Measurements from ENCODE around the gene CCDC8. TPM values are rescaled to one million over a fixed set of nuclear protein-coding genes. Genes with fewer than 3 reads are reported as not detected.

The CCDC8 gene
- polyA plus RNA-seq, 1 of the 3 experiments (the other 2 are of a cell fraction): 0.03 TPM

DNA sequence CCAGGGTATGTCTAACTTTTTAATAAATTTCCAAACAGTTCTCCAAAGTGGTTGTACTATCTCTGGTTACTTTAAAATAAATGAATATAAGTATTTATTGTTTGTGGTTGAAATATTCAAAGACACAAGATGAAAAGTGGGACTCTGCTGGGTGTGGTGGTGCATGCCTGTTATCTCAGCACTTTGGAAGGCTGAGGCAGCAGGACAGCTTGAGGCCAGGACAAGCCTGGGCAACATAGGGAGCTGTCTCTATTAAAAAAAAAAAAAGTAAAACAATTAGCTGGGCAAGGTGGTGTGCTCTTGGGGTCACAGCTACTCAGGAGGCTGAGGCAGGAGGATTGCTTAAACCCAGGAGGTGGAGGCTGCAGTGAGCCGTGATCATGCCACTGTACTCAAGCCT is 47.6 kb upstream of the CCDC8 start:
- ChIA-PET POLR2A (no interaction called here), CTCF (interaction anchor here (1.0 to 2.3 kb wide), 3 partner anchors 9 to 27 kb away, joined by 3 to 9 read pairs (median 5); no protein-coding TSS in a partner anchor)
- Histone ChIP-seq H3K9ac (no peak overlapping the region), H4K20me1 (ENCODE audit: insufficient read depth) (no peaks in the 10 kb centered on the region), H3K4me3 (ENCODE audit: low read depth in 2 of 2, low read length in 1 of 2) (no peak overlapping the region), H3K27ac (ENCODE audit: low read depth in 2 of 2, low read length in 1 of 2) (no peak overlapping the region), H3K36me3 (replicated peaks in 1 of 2; ENCODE audit: control insufficient read depth in 1 of 2, insufficient read depth in 2 of 2, low read length in 1 of 2) (no peaks in the 10 kb centered on the region), H3K79me2 (ENCODE audit: insufficient read depth) (no peaks in the 10 kb centered on the region), H3K4me1 (ENCODE audit: control insufficient read depth in 1 of 2, insufficient read depth in 2 of 2, low read depth in 1 of 2, low read length in 1 of 2) (no peaks in the 10 kb centered on the region; a peak in 1 of 4 replicates), H3K27me3 (ENCODE audit: insufficient read depth) (no peaks in the 10 kb centered on the region), H3K9me3 (no peaks in the 10 kb centered on the region), H3K4me2 (no peak overlapping the region), H2AFZ (ENCODE audit: low read depth) (no peak overlapping the region), H3K9me2 (no peaks in the 10 kb centered on the region), H3F3A (replicated peaks; ENCODE audit: insufficient read depth) (peaks cover 7% of the 10 kb centered on the region)
- DNase-seq: no peak
- TF ChIP-seq FOXJ3 (CRISPR knock-in tag; IDR thresholded peaks at IDR 0.05) (no peak), ELF1 (IDR thresholded peaks at IDR 0.05) (no peak), YY1 (IDR thresholded peaks at IDR 0.05; ENCODE audit: low read depth) (no peak), POLR2AphosphoS5 (IDR thresholded peaks at IDR 0.05; ENCODE audit: low read depth, low read length) (no peak), RFX5 (IDR thresholded peaks at IDR 0.05; ENCODE audit: low read length) (no peak), EP300 (IDR thresholded peaks at IDR 0.05; ENCODE audit: borderline replicate concordance in 1 of 2, low read depth in 1 of 2, low read length in 1 of 2) (no peak), NRF1 (IDR thresholded peaks at IDR 0.05; ENCODE audit: low read depth, low read length) (no peak)
- 91% methylated on average over 1 of the region's 1 CpG for WGBS (ENCODE audit: low lambda C conversion rate)

DNA sequence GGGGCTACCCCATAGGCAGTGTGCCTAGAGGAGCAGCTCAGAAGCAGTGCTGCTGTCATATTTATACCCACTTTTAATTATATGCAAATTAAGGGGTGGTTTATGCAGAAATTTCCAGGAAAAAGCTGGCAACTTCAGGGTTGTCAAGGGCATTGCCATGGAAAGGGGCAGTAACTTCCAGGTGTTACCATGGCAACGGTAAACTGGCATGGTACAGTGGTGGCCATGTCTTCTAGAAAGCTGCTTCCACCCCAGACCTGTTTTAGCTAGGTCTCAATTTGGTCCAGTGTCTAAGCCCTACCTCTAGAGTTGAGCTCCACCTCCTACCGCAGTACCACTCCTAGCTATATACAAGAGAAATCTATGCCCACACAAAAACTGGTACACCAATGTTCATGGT is 46.7 kb upstream of the CCDC8 start:
- H3K79me2 ChIP-seq (ENCODE audit: insufficient read depth): no peaks in the 10 kb centered on the region
- no peak overlapping the region for H3K4me2 ChIP-seq
- DNase-seq: no peak
- no peak overlapping the region for H3K9ac ChIP-seq
- no peaks in the 10 kb centered on the region for H3K9me2 ChIP-seq
- CTCF ChIA-PET: interaction anchor here (0.6 to 2.3 kb wide), 5 partner anchors 12 to 64 kb away, joined by 3 to 9 read pairs (median 4); no protein-coding TSS in a partner anchor
- POLR2A ChIA-PET: no interaction called here
- no peaks in the 10 kb centered on the region for H3K36me3 ChIP-seq (replicated peaks in 1 of 2; ENCODE audit: control insufficient read depth in 1 of 2, insufficient read depth in 2 of 2, low read length in 1 of 2)
- no peaks in the 10 kb centered on the region; a peak in 1 of 4 replicates for H3K4me1 ChIP-seq (ENCODE audit: control insufficient read depth in 1 of 2, insufficient read depth in 2 of 2, low read depth in 1 of 2, low read length in 1 of 2)
- WGBS (ENCODE audit: low lambda C conversion rate): 17% methylated on average over 1 of the region's 2 CpGs
- no peaks in the 10 kb centered on the region for H3K9me3 ChIP-seq
- H3K27ac ChIP-seq (ENCODE audit: low read depth in 2 of 2, low read length in 1 of 2): no peak overlapping the region
- no peak overlapping the region for H2AFZ ChIP-seq (ENCODE audit: low read depth)
- no peak overlapping the region for H3K4me3 ChIP-seq (ENCODE audit: low read depth in 2 of 2, low read length in 1 of 2)
- H3K27me3 ChIP-seq (ENCODE audit: insufficient read depth): no peaks in the 10 kb centered on the region
- H3F3A ChIP-seq (replicated peaks; ENCODE audit: insufficient read depth): peaks cover 7% of the 10 kb centered on the region
- H4K20me1 ChIP-seq (ENCODE audit: insufficient read depth): no peaks in the 10 kb centered on the region
- TF ChIP-seq NRF1 (IDR thresholded peaks at IDR 0.05; ENCODE audit: low read depth, low read length) (no peak), RCOR1 (IDR thresholded peaks at IDR 0.05; ENCODE audit: low read length) (no peak), EZH2phosphoT487 (IDR thresholded peaks at IDR 0.05; ENCODE audit: borderline replicate concordance, low read depth) (no peak), TEAD4 (IDR thresholded peaks at IDR 0.05; ENCODE audit: borderline replicate concordance, insufficient read depth) (no peak), CHD2 (IDR thresholded peaks at IDR 0.05; ENCODE audit: low read length, partially characterized antibody) (no peak), SIN3A (IDR thresholded peaks at IDR 0.05; ENCODE audit: borderline replicate concordance, low read depth, low read length) (no peak), MXI1 (IDR thresholded peaks at IDR 0.05; ENCODE audit: low read depth, low read length) (no peak), RAD21 (IDR thresholded peaks at IDR 0.05; ENCODE audit: low read length) (no peak), GABPA (IDR thresholded peaks at IDR 0.05; ENCODE audit: low read depth) (no peak), TCF12 (IDR thresholded peaks at IDR 0.05) (no peak), TAF1 (IDR thresholded peaks at IDR 0.05; ENCODE audit: borderline replicate concordance, low read depth, low read length) (no peak), JUND (IDR thresholded peaks at IDR 0.05) (no peak)
- TF ChIP-seq, protein P1, sequence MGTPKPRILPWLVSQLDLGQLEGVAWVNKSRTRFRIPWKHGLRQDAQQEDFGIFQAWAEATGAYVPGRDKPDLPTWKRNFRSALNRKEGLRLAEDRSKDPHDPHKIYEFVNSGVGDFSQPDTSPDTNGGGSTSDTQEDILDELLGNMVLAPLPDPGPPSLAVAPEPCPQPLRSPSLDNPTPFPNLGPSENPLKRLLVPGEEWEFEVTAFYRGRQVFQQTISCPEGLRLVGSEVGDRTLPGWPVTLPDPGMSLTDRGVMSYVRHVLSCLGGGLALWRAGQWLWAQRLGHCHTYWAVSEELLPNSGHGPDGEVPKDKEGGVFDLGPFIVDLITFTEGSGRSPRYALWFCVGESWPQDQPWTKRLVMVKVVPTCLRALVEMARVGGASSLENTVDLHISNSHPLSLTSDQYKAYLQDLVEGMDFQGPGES (IDR thresholded peaks at IDR 0.05; ENCODE audit: low read depth, low read length): no peak
- TF ChIP-seq, protein P2, sequence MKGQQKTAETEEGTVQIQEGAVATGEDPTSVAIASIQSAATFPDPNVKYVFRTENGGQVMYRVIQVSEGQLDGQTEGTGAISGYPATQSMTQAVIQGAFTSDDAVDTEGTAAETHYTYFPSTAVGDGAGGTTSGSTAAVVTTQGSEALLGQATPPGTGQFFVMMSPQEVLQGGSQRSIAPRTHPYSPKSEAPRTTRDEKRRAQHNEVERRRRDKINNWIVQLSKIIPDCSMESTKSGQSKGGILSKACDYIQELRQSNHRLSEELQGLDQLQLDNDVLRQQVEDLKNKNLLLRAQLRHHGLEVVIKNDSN (IDR thresholded peaks at IDR 0.05; ENCODE audit: borderline replicate concordance, low read depth): no peak
- TF ChIP-seq, protein P3, sequence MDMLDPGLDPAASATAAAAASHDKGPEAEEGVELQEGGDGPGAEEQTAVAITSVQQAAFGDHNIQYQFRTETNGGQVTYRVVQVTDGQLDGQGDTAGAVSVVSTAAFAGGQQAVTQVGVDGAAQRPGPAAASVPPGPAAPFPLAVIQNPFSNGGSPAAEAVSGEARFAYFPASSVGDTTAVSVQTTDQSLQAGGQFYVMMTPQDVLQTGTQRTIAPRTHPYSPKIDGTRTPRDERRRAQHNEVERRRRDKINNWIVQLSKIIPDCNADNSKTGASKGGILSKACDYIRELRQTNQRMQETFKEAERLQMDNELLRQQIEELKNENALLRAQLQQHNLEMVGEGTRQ (IDR thresholded peaks at IDR 0.05; ENCODE audit: borderline replicate concordance, low read depth, low read length): no peak
- TF ChIP-seq, protein P4, sequence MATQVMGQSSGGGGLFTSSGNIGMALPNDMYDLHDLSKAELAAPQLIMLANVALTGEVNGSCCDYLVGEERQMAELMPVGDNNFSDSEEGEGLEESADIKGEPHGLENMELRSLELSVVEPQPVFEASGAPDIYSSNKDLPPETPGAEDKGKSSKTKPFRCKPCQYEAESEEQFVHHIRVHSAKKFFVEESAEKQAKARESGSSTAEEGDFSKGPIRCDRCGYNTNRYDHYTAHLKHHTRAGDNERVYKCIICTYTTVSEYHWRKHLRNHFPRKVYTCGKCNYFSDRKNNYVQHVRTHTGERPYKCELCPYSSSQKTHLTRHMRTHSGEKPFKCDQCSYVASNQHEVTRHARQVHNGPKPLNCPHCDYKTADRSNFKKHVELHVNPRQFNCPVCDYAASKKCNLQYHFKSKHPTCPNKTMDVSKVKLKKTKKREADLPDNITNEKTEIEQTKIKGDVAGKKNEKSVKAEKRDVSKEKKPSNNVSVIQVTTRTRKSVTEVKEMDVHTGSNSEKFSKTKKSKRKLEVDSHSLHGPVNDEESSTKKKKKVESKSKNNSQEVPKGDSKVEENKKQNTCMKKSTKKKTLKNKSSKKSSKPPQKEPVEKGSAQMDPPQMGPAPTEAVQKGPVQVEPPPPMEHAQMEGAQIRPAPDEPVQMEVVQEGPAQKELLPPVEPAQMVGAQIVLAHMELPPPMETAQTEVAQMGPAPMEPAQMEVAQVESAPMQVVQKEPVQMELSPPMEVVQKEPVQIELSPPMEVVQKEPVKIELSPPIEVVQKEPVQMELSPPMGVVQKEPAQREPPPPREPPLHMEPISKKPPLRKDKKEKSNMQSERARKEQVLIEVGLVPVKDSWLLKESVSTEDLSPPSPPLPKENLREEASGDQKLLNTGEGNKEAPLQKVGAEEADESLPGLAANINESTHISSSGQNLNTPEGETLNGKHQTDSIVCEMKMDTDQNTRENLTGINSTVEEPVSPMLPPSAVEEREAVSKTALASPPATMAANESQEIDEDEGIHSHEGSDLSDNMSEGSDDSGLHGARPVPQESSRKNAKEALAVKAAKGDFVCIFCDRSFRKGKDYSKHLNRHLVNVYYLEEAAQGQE (IDR thresholded peaks at IDR 0.05; ENCODE audit: low read depth, low read length): no peak

Measured in SK-N-SH (cell line).